H1 (cell line): ENCODE results near the gene ERO1A. TPM values are rescaled to one million over a fixed set of nuclear protein-coding genes. Genes with fewer than 3 reads are reported as not detected.

Experiments used
- CTCF ChIA-PET: fragments of 300-600 bp; sonication (Branson Sonifier 250); formaldehyde crosslinking; loops from one replicate; lab custom pipeline; 2021; ENCODE audit not compliant: partially characterized antibody; lab: Charles Lee
- POLR2A ChIA-PET: fragments of 300-600 bp; sonication (Branson Sonifier 250); formaldehyde crosslinking; loops from one replicate; lab custom pipeline; 2021; ENCODE audit warnings: inconsistent platforms; ENCODE audit not compliant: partially characterized antibody; lab: Charles Lee
- DNase-seq, 2 experiments: peaks; one replicate each; pipeline versions ENCODE4 v3.0.0 to v3.0.0-alpha.2; 2010 to 2022; ENCODE audit warnings: low spot score in 2 of 2, low read depth in 1 of 2, mixed read lengths in 1 of 2
- FAIRE-seq: peaks from 2 replicates; lab custom pipeline; 2011; peaks lifted over from hg19 to GRCh38; lab: Jason Lieb, UNC
- H2AFZ ChIP-seq: 2 replicates; pipeline ENCODE4 v1.8.1; 2012; ENCODE audit warnings: low read length, inconsistent platforms
- H2AK5ac ChIP-seq: 2 replicates; pipeline ENCODE4 v1.6.1; 2013; ENCODE audit warnings: low read depth, low read length
- H2BK120ac ChIP-seq: replicated peaks from 2 replicates; pipeline ENCODE3; 2013; ENCODE audit warnings: low read depth, low read length, inconsistent platforms
- H2BK12ac ChIP-seq: 2 replicates; pipeline ENCODE4 v1.6.1; 2013; ENCODE audit warnings: low read depth, low read length
- H2BK15ac ChIP-seq: 2 replicates; pipeline ENCODE4 v1.6.1; 2013; ENCODE audit warnings: low read length
- H2BK20ac ChIP-seq: 2 replicates; pipeline ENCODE4 v1.6.1; 2013; ENCODE audit warnings: low read length
- H2BK5ac ChIP-seq: 2 replicates; pipeline ENCODE4 v1.6.1; 2013; ENCODE audit warnings: low read depth, low read length
- H3K14ac ChIP-seq: 2 replicates; pipeline ENCODE4 v1.6.1; 2013; ENCODE audit warnings: inconsistent platforms; ENCODE audit not compliant: insufficient read length
- H3K18ac ChIP-seq: 2 replicates; pipeline ENCODE4 v1.6.1; 2013; ENCODE audit warnings: low read length; ENCODE audit errors: extremely low read depth
- H3K23ac ChIP-seq: 2 replicates; pipeline ENCODE4 v1.6.1; 2013; ENCODE audit warnings: inconsistent platforms; ENCODE audit not compliant: insufficient read length
- H3K23me2 ChIP-seq: 2 replicates; pipeline ENCODE4 v1.6.1; 2013; ENCODE audit warnings: low read depth, low read length
- H3K27ac ChIP-seq: 2 replicates; pipeline ENCODE4 v1.6.1; 2011; ENCODE audit warnings: low read depth, low read length, inconsistent platforms
- H3K27me3 ChIP-seq, 4 experiments: replicated peaks in 1 of 4; 1 replicate in 1 of 4; 2 replicates in 3 of 4; pipeline versions ENCODE4 v1.6.1 to v1.8.1; 2011 to 2013; ENCODE audit warnings: low read length in 3 of 4, mild to moderate bottlenecking in 3 of 4, inconsistent platforms in 2 of 4, mixed read lengths in 2 of 4, moderate library complexity in 1 of 4; ENCODE audit not compliant: control insufficient read depth in 3 of 4, insufficient read depth in 3 of 4; ENCODE audit errors: extremely low read depth in 1 of 4
- H3K36me3 ChIP-seq, 4 experiments: 2 replicates each; pipeline versions ENCODE4 v1.6.1 to v1.8.1; 2011 to 2013; ENCODE audit warnings: mild to moderate bottlenecking in 4 of 4, low read length in 3 of 4, moderate library complexity in 2 of 4, control low read depth in 1 of 4, inconsistent platforms in 1 of 4; ENCODE audit not compliant: insufficient read depth in 4 of 4, control insufficient read depth in 2 of 4
- H3K4ac ChIP-seq: replicated peaks from 2 replicates; pipeline ENCODE3; 2013; ENCODE audit warnings: low read length, low read depth, mixed read lengths, inconsistent platforms; ENCODE audit not compliant: insufficient read length
- H3K4me1 ChIP-seq, 4 experiments: replicated peaks in 1 of 4; 1 replicate in 1 of 4; 2 replicates in 3 of 4; pipeline versions ENCODE4 v1.6.1 to v1.8.1; 2011 to 2013; ENCODE audit warnings: low read length in 3 of 4, inconsistent platforms in 2 of 4, mixed read lengths in 1 of 4; ENCODE audit not compliant: insufficient read depth in 4 of 4, control insufficient read depth in 3 of 4
- H3K4me2 ChIP-seq, 2 experiments: 2 replicates each; pipeline versions ENCODE4 v1.6.1 to v1.8.1; 2011 to 2013; ENCODE audit warnings: low read depth in 2 of 2, low read length in 2 of 2, control low read depth in 1 of 2, inconsistent platforms in 1 of 2, mild to moderate bottlenecking in 1 of 2; ENCODE audit not compliant: insufficient read depth in 1 of 2
- H3K4me3 ChIP-seq, 4 experiments: fragments of 200-600, 300-600 bp in 1 of 4; sonication (generic), shearing (Covaris generic), sonication (Bioruptor Twin) in 1 of 4; 2 replicates each; pipeline versions ENCODE4 v1.5.1 to v1.8.1; 2011 to 2016; ENCODE audit warnings: low read length in 4 of 4, low read depth in 3 of 4, control low read depth in 2 of 4, inconsistent platforms in 2 of 4, mild to moderate bottlenecking in 2 of 4, mixed read lengths in 1 of 4, moderate library complexity in 1 of 4; ENCODE audit not compliant: insufficient read depth in 2 of 4; ENCODE audit errors: extremely low read depth in 1 of 4
- H3K56ac ChIP-seq: replicated peaks from 2 replicates; pipeline ENCODE3; 2013; ENCODE audit warnings: low read depth, mild to moderate bottlenecking, mixed read lengths, low read length, inconsistent platforms; ENCODE audit not compliant: insufficient read length
- H3K79me1 ChIP-seq: 2 replicates; pipeline ENCODE4 v1.6.1; 2013; ENCODE audit warnings: low read depth, low read length, control low read depth
- H3K79me2 ChIP-seq, 2 experiments: 2 replicates each; pipeline versions ENCODE4 v1.6.1 to v1.8.1; 2012 to 2013; ENCODE audit warnings: low read length in 2 of 2, mild to moderate bottlenecking in 2 of 2, inconsistent platforms in 1 of 2; ENCODE audit not compliant: insufficient read depth in 2 of 2, control insufficient read depth in 1 of 2
- H3K9ac ChIP-seq, 4 experiments: replicated peaks in 1 of 4; 1 replicate in 1 of 4; 2 replicates in 3 of 4; pipeline versions ENCODE4 v1.6.1 to v1.8.1; 2011 to 2013; ENCODE audit warnings: low read depth in 3 of 4, low read length in 3 of 4, control low read depth in 2 of 4, mild to moderate bottlenecking in 2 of 4, moderate library complexity in 2 of 4, inconsistent platforms in 1 of 4; ENCODE audit errors: extremely low read depth in 1 of 4
- H3K9me3 ChIP-seq, 2 experiments: 2 replicates each; pipeline versions ENCODE4 v1.6.1 to v1.8.1; 2012 to 2013; ENCODE audit warnings: mild to moderate bottlenecking in 2 of 2, moderate library complexity in 2 of 2, control low read depth in 1 of 2, inconsistent platforms in 1 of 2, low read depth in 1 of 2, low read length in 1 of 2, mixed read lengths in 1 of 2; ENCODE audit not compliant: insufficient read depth in 2 of 2
- H4K20me1 ChIP-seq, 2 experiments: replicated peaks in 1 of 2; 2 replicates each; pipeline versions ENCODE3 to v1.8.1; 2011 to 2013; ENCODE audit warnings: inconsistent platforms in 2 of 2, low read length in 2 of 2, mild to moderate bottlenecking in 1 of 2; ENCODE audit not compliant: insufficient read depth in 2 of 2, control insufficient read depth in 1 of 2
- H4K5ac ChIP-seq: 2 replicates; pipeline ENCODE4 v1.6.1; 2013; ENCODE audit warnings: low read length, low read depth, mixed read lengths, inconsistent platforms; ENCODE audit not compliant: insufficient read length
- H4K8ac ChIP-seq: 2 replicates; pipeline ENCODE4 v1.8.0; 2013; ENCODE audit warnings: mild to moderate bottlenecking, moderate library complexity, low read length, inconsistent platforms; ENCODE audit not compliant: insufficient read depth; ENCODE audit errors: extremely low read depth
- H4K91ac ChIP-seq: replicated peaks from 2 replicates; pipeline ENCODE3; 2013; ENCODE audit warnings: low read length, mixed read lengths, inconsistent platforms; ENCODE audit not compliant: insufficient read length
- GTF2F1 ChIP-seq: IDR thresholded peaks from 2 replicates; pipeline ENCODE4 v1.6.1; 2012; ENCODE audit warnings: low read depth, low read length, improper control_type of control experiment, borderline replicate concordance
- KDM5A ChIP-seq: fragments of 200-600 bp; IDR thresholded peaks from 2 replicates; pipeline ENCODE4 v1.7.1; 2012; ENCODE audit warnings: mild to moderate bottlenecking, low read length, inconsistent platforms, mixed read lengths
- RNF2 ChIP-seq: fragments of 200-900, 300-1000 bp; sonication (generic); IDR thresholded peaks from 2 replicates; pipeline ENCODE4 v1.7.1; 2016; ENCODE audit warnings: borderline replicate concordance, low read depth, mild to moderate bottlenecking, antibody characterized with exemption, low read length; ENCODE audit not compliant: poor library complexity, severe bottlenecking; ENCODE audit errors: missing control alignments
- SIX5 ChIP-seq: IDR thresholded peaks from 2 replicates; pipeline ENCODE4 v1.6.1; 2011; ENCODE audit warnings: mild to moderate bottlenecking, low read depth, low read length
- SP4 ChIP-seq: IDR thresholded peaks from 2 replicates; pipeline ENCODE4 v1.6.1; 2012; ENCODE audit warnings: low read length, inconsistent platforms
- TCF12 ChIP-seq: IDR thresholded peaks from 2 replicates; pipeline ENCODE4 v1.6.1; 2011; ENCODE audit warnings: low read depth, mild to moderate bottlenecking, low read length
- WGBS, 2 experiments: shearing (Covaris generic) in 1 of 2; methylation state at CpG; one replicate each; pipeline versions ENCODE4 v1.1.6 to v1.1.7; 2013 to 2015; ENCODE audit warnings: low lambda C conversion rate in 2 of 2, mixed read lengths in 2 of 2, inconsistent platforms in 1 of 2, low coverage in 1 of 2, missing lambda C conversion rate in 1 of 2; ENCODE audit not compliant: insufficient replicate concordance in 2 of 2, insufficient coverage in 1 of 2, insufficient read length in 1 of 2; ENCODE audit errors: extremely low coverage in 1 of 2, missing lambda C conversion rate in 1 of 2; 5-methylcytosine and 5-hydroxymethylcytosine counted together
- polyA plus RNA-seq, 7 experiments: library from polyadenylated mRNA; depleted of rRNA in 3 of 7; stranded (reverse) in 5 of 7; unstranded in 2 of 7; fragments of >200 nt in 5 of 7; fragments of 200-250 nt in 2 of 7; gene quantifications; 1 replicate in 5 of 7; 2 replicates in 1 of 7; 4 replicates in 1 of 7; pipeline versions ENCODE4 v1.2.1 to v1.2.3, GENCODE V29; 2011 to 2013; ENCODE audit warnings: missing spikeins in 2 of 7, mixed read lengths in 2 of 7
- total RNA-seq: library from RNA; stranded (reverse); fragmentation: NEBNext Ultra II Directional; extraction: Animal tissue kit (Norgen Biotek cat#: 25700); gene quantifications from 2 replicates; pipeline ENCODE4 v1.2.1, GENCODE V29; 2021

ERO1A gene
- total and polyA plus RNA-seq, 2 of the 8 experiments (the other 6 are each of a cell fraction or from before 2014, with no cell fraction given), result 15.7 to 42.0 TPM

- 95% methylated on average over 1 of the region's 1 CpG; no CpG with 5 or more reads in 1 of the 2 experiments for WGBS, 2 experiments
- no peak overlapping the region for H3K18ac ChIP-seq
- H2AFZ ChIP-seq, result no peak overlapping the region
- no peak overlapping the region for H3K14ac ChIP-seq
- no peak overlapping the region for H3K56ac ChIP-seq
- no peak for FAIRE-seq
- H3K4ac ChIP-seq, result no peak overlapping the region
- H2BK12ac ChIP-seq, result no peak overlapping the region
- no peaks in the 10 kb centered on the region for H3K27me3 ChIP-seq
- H3K9ac ChIP-seq, result no peak overlapping the region
- no peak overlapping the region for H2BK15ac ChIP-seq
- no peaks in the 10 kb centered on the region for H3K9me3 ChIP-seq
- no peak overlapping the region for H3K23ac ChIP-seq
- H4K8ac ChIP-seq, result no peak overlapping the region
- no peaks in the 10 kb centered on the region for H3K79me1 ChIP-seq
- no peak overlapping the region for H2BK20ac ChIP-seq
- no peak overlapping the region for H3K4me3 ChIP-seq
- CTCF ChIA-PET, result interaction anchor here (1.1 kb wide), 1 partner anchor 11 kb away, joined by 5 read pairs; no protein-coding TSS in a partner anchor
- H2BK120ac ChIP-seq, result no peak overlapping the region
- peaks cover 2% of the 10 kb centered on the region; the same call in 1 of the 2 replicates for H3K23me2 ChIP-seq
- no peak for TF ChIP-seq GTF2F1
- no peak for TF ChIP-seq RNF2
- TF ChIP-seq SP4, result no peak
- TF ChIP-seq SIX5, result no peak
- TF ChIP-seq TCF12, result no peak
- no peak for TF ChIP-seq KDM5A
- H4K5ac ChIP-seq, result no peak overlapping the region
- peaks cover 0 to 1% (median under 1%) of the 10 kb centered on the region in 4 experiments; a peak in 1 of 7 replicates for H3K4me1 ChIP-seq
- POLR2A ChIA-PET, result interaction anchor here (1.0 to 2.5 kb wide), 5 partner anchors 11 to 149 kb away, joined by 3 to 12 read pairs (median 3); no protein-coding TSS in a partner anchor
- H4K91ac ChIP-seq, result no peak overlapping the region
- H3K36me3 ChIP-seq, result peaks cover 5 to 73% (median 30%) of the 10 kb centered on the region in 4 experiments
- H3K27ac ChIP-seq, result no peak overlapping the region
- peaks cover 11 to 28% of the 10 kb centered on the region in 2 experiments; a peak in 3 of 4 replicates for H3K79me2 ChIP-seq
- no peak for DNase-seq
- H3K4me2 ChIP-seq, result no peak overlapping the region
- H2BK5ac ChIP-seq, result no peak overlapping the region
- no peak overlapping the region for H2AK5ac ChIP-seq
- H4K20me1 ChIP-seq, result peaks cover 0 to 6% of the 10 kb centered on the region in 2 experiments
These were observed 16.3 kb upstream of the ERO1A start for GRCh38 chr14:52711666-52712065.
